H1 (cell line): Measurements from ENCODE around the gene AP1M1. TPM values are rescaled to one million over a fixed set of nuclear protein-coding genes. Genes with fewer than 3 reads are reported as not detected.

Experiments used
- BACH1 ChIP-seq: IDR thresholded peaks from 2 replicates; pipeline ENCODE4 v1.6.1; 2012; ENCODE audit warnings: low read length, improper control_type of control experiment
- CHD2 ChIP-seq: IDR thresholded peaks from 2 replicates; pipeline ENCODE4 v1.6.1; 2012; ENCODE audit warnings: low read length, improper control_type of control experiment
- EGR1 ChIP-seq: IDR thresholded peaks from 2 replicates; pipeline ENCODE4 v1.6.1; 2011; ENCODE audit warnings: low read depth, low read length, borderline replicate concordance
- FOSL1 ChIP-seq: IDR thresholded peaks from 2 replicates; pipeline ENCODE4 v1.6.1; 2011; ENCODE audit warnings: mild to moderate bottlenecking, low read depth, low read length, moderate library complexity; ENCODE audit not compliant: insufficient read depth
- JUND ChIP-seq: IDR thresholded peaks from 2 replicates; pipeline ENCODE4 v1.6.1; 2011; ENCODE audit warnings: mild to moderate bottlenecking, improper control_type of control experiment, low read length
- KDM1A ChIP-seq: fragments of 200-600, 300-600 bp; sonication (generic); IDR thresholded peaks from 2 replicates; pipeline ENCODE4 v1.7.1; 2016; ENCODE audit warnings: mild to moderate bottlenecking, low read length, borderline replicate concordance
- MAFK ChIP-seq: IDR thresholded peaks from 2 replicates; pipeline ENCODE4 v1.6.1; 2012; ENCODE audit warnings: low read depth, mild to moderate bottlenecking, improper control_type of control experiment, low read length
- RNF2 ChIP-seq: fragments of 200-900, 300-1000 bp; sonication (generic); IDR thresholded peaks from 2 replicates; pipeline ENCODE4 v1.7.1; 2016; ENCODE audit warnings: borderline replicate concordance, low read depth, mild to moderate bottlenecking, antibody characterized with exemption, low read length; ENCODE audit not compliant: poor library complexity, severe bottlenecking; ENCODE audit errors: missing control alignments
- YY1 ChIP-seq: IDR thresholded peaks from 2 replicates; pipeline ENCODE4 v1.6.1; 2011; ENCODE audit warnings: low read depth, mild to moderate bottlenecking, low read length
- polyA plus RNA-seq, 7 experiments: library from polyadenylated mRNA; depleted of rRNA in 3 of 7; stranded (reverse) in 5 of 7; unstranded in 2 of 7; fragments of >200 nt in 5 of 7; fragments of 200-250 nt in 2 of 7; gene quantifications; 1 replicate in 5 of 7; 2 replicates in 1 of 7; 4 replicates in 1 of 7; pipeline versions ENCODE4 v1.2.1 to v1.2.3, GENCODE V29; 2011 to 2013; ENCODE audit warnings: missing spikeins in 2 of 7, mixed read lengths in 2 of 7
- total RNA-seq: library from RNA; stranded (reverse); fragmentation: NEBNext Ultra II Directional; extraction: Animal tissue kit (Norgen Biotek cat#: 25700); gene quantifications from 2 replicates; pipeline ENCODE4 v1.2.1, GENCODE V29; 2021

The AP1M1 gene
- total and polyA plus RNA-seq, 2 of the 8 experiments (the other 6 are each of a cell fraction or from before 2014, with no cell fraction given): 30.9 to 37.5 TPM

DNA sequence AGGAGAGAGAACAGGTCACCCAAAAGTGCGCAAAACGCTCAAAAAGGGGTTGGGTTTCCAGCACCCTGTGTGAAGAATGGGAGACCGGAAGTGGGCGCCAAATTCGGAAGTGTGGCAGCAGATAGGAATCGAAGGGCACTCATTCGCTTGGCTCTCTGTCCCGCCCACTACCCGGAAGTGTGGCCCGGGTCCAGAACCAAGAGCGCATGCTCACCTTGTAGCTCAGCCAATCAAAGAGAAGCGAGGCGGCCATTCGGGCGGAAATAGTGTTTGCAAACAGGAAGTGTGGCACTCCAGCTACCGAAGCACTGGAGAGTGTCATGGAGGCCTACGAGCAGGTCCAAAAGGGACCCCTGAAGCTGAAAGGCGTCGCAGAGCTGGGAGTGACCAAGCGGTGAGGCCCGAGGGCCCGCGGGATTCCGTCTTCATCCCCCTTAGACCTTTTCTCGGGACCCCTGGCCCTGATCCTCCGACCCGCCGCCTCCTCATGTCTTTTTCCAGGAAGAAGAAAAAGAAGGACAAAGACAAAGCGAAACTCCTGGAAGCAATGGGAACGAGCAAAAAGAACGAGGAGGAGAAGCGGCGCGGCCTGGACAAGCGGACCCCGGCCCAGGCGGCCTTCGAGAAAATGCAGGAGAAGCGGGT is 12.5 kb upstream of the AP1M1 start, which contains the start of gene FAM32A (continued):
- TF ChIP-seq YY1 (peak; percentile 96), BACH1 (no peak), MAFK (no peak), EGR1 (no peak; the same call in 1 of the 2 replicates), FOSL1 (no peak), RNF2 (no peak), JUND (no peak), KDM1A (no peak), CHD2 (peak; percentile 23; the same call in 1 of the 2 replicates)
